Parathyroid adenoma (tissue), 2 donors: ENCODE results near the gene NUP205.

Experiments used
- H2AFZ ChIP-seq: fragments of 300-600 bp; sonication (generic); one replicate; pipeline ENCODE4 v1.7.0; 2017; ENCODE audit warnings: antibody characterized with exemption, mild to moderate bottlenecking
- H3K27ac ChIP-seq: fragments of 300-600 bp; sonication (generic); one replicate; pipeline ENCODE4 v1.7.0; 2017
- H3K27me3 ChIP-seq: fragments of 300-600 bp; sonication (generic); one replicate; pipeline ENCODE4 v1.7.0; 2017; ENCODE audit warnings: low read length; ENCODE audit not compliant: control insufficient read depth, insufficient read depth
- H3K36me3 ChIP-seq: fragments of 300-600 bp; sonication (generic); one replicate; pipeline ENCODE4 v1.7.0; 2017; ENCODE audit warnings: low read length; ENCODE audit not compliant: control insufficient read depth, insufficient read depth
- H3K4me1 ChIP-seq: fragments of 300-600 bp; sonication (generic); one replicate; pipeline ENCODE4 v1.7.0; 2017; ENCODE audit warnings: control low read depth
- H3K4me2 ChIP-seq: fragments of 300-600 bp; sonication (generic); one replicate; pipeline ENCODE4 v1.7.0; 2017; ENCODE audit warnings: low read length
- H3K4me3 ChIP-seq: fragments of 300-600 bp; sonication (generic); one replicate; pipeline ENCODE4 v1.7.0; 2017; ENCODE audit warnings: low read depth, low read length
- H3K79me2 ChIP-seq: fragments of 300-600 bp; sonication (generic); one replicate; pipeline ENCODE4 v1.7.0; 2017; ENCODE audit warnings: control low read depth
- H3K9ac ChIP-seq: fragments of 300-600 bp; sonication (generic); one replicate; pipeline ENCODE4 v1.7.0; 2017; ENCODE audit warnings: mild to moderate bottlenecking
- H3K9me3 ChIP-seq: fragments of 300-600 bp; sonication (generic); one replicate; pipeline ENCODE4 v1.7.0; 2017; ENCODE audit warnings: low read length; ENCODE audit not compliant: control insufficient read depth
- CTCF ChIP-seq: fragments of 300-600 bp; sonication (generic); IDR thresholded peaks from one replicate; pipeline ENCODE4 v1.7.0; 2017; ENCODE audit warnings: antibody characterized with exemption, mild to moderate bottlenecking
- donor health status: primary hyperparathyroidism.

The NUP205 gene

GRCh38 chr7:135681762-135682161, 124.0 kb downstream of the NUP205 start:
- TF ChIP-seq CTCF: no peak
- no peak overlapping the region for H3K4me3 ChIP-seq
- H3K4me1 ChIP-seq: no peaks in the 10 kb centered on the region

DNA sequence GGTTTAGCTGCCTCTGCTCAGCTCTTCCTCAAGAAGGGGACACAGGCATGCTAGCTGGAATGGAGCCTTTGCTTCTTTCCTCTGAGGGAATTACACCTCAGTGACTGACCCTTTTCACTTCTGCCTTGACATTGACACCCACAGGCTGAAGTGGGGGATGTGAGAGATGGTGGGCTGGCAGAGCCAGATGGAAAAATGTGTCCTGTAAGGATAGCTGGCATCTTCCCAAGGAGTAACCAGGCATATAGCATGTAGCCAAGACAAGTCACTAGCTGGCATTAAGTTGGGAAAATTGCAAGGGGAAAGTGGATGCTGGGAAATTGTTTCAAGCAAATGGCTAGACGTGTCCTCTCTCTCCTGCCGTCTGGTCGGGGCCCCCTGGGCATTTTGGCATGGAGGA, 124.5 kb downstream of the NUP205 start:
- H3K79me2 ChIP-seq: no peaks in the 10 kb centered on the region
- no peak overlapping the region for H3K4me3 ChIP-seq
- H3K27me3 ChIP-seq: no peaks in the 10 kb centered on the region
- H2AFZ ChIP-seq: no peak overlapping the region
- no peaks in the 10 kb centered on the region for H3K4me1 ChIP-seq
- H3K9me3 ChIP-seq: no peaks in the 10 kb centered on the region
- TF ChIP-seq CTCF: no peak
- H3K27ac ChIP-seq: no peak overlapping the region
- no peak overlapping the region for H3K9ac ChIP-seq
- H3K4me2 ChIP-seq: no peak overlapping the region
- no peaks in the 10 kb centered on the region for H3K36me3 ChIP-seq

More at GRCh38 chr7:135681762-135682161, 124.0 kb downstream of the NUP205 start:
- H3K36me3 ChIP-seq: no peaks in the 10 kb centered on the region
- no peaks in the 10 kb centered on the region for H3K79me2 ChIP-seq
- H3K9me3 ChIP-seq: no peaks in the 10 kb centered on the region
- H3K27ac ChIP-seq: no peak overlapping the region
- no peak overlapping the region for H3K4me2 ChIP-seq
- H3K27me3 ChIP-seq: no peaks in the 10 kb centered on the region
- H3K9ac ChIP-seq: no peak overlapping the region
- no peak overlapping the region for H2AFZ ChIP-seq

GRCh38 chr7:135683609-135684008, 125.9 kb downstream of the NUP205 start:
- Histone ChIP-seq H2AFZ (no peak overlapping the region), H3K9ac (no peak overlapping the region), H3K4me1 (no peaks in the 10 kb centered on the region), H3K36me3 (no peaks in the 10 kb centered on the region), H3K27me3 (no peaks in the 10 kb centered on the region), H3K9me3 (no peaks in the 10 kb centered on the region), H3K4me2 (no peak overlapping the region), H3K4me3 (no peak overlapping the region), H3K79me2 (no peaks in the 10 kb centered on the region), H3K27ac (no peak overlapping the region)
- TF ChIP-seq CTCF: no peak

GRCh38 chr7:135684136-135684535, 126.4 kb downstream of the NUP205 start:
- H2AFZ ChIP-seq: no peak overlapping the region
- no peak overlapping the region for H3K27ac ChIP-seq
- no peak for TF ChIP-seq CTCF
- no peak overlapping the region for H3K9ac ChIP-seq
- H3K36me3 ChIP-seq: no peaks in the 10 kb centered on the region
- H3K27me3 ChIP-seq: no peaks in the 10 kb centered on the region
- H3K79me2 ChIP-seq: no peaks in the 10 kb centered on the region
- no peak overlapping the region for H3K4me3 ChIP-seq
- no peaks in the 10 kb centered on the region for H3K9me3 ChIP-seq
- H3K4me1 ChIP-seq: no peaks in the 10 kb centered on the region
- H3K4me2 ChIP-seq: no peak overlapping the region

DNA sequence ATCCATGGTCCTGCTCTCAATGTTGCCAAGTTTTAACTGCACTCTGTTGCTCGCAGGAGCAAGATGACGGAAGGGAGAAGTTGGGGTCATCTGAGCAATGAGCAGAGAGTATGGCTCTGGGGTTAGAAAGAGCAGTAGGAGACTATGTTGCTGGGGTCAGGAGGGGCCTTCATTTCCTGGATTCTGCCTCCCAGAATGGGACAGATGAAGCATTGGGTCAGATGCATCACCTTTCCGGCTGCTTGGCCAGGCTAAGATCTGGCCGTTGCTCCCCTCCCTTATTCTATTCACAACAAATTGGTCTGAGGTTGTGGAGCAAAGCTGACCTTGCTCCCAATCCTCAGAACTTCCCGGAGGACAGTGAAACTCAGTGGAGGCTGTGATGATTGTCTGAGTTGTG, 127.0 kb downstream of the NUP205 start:
- no peak overlapping the region for H2AFZ ChIP-seq
- H3K79me2 ChIP-seq: no peaks in the 10 kb centered on the region
- H3K4me2 ChIP-seq: no peak overlapping the region
- H3K27ac ChIP-seq: no peak overlapping the region
- no peak for TF ChIP-seq CTCF
- H3K4me3 ChIP-seq: no peak overlapping the region
- no peak overlapping the region for H3K9ac ChIP-seq
- no peaks in the 10 kb centered on the region for H3K36me3 ChIP-seq
- no peaks in the 10 kb centered on the region for H3K27me3 ChIP-seq
- no peaks in the 10 kb centered on the region for H3K9me3 ChIP-seq
- no peaks in the 10 kb centered on the region for H3K4me1 ChIP-seq
